NB4 (cell line): ENCODE data around the gene CDK11B.

ENCODE experiments used
- CTCF ChIP-seq: IDR thresholded peaks from one replicate; pipeline ENCODE4 v1.5.1; 2012; ENCODE audit warnings: low read depth, low read length
- MAX ChIP-seq: IDR thresholded peaks from 2 replicates; pipeline ENCODE4 v1.6.1; 2011; ENCODE audit warnings: low read depth, low read length
- MYC ChIP-seq: IDR thresholded peaks from 2 replicates; pipeline ENCODE4 v1.6.1; 2011; ENCODE audit warnings: low read depth, low read length
- POLR2A ChIP-seq: IDR thresholded peaks from 2 replicates; pipeline ENCODE4 v1.6.1; 2011; ENCODE audit warnings: mild to moderate bottlenecking; ENCODE audit not compliant: insufficient read length; ENCODE audit errors: extremely low read depth

GRCh38 chr1:1671365-1672119 lies 12.7 kb upstream of the CDK11B start:
- TF ChIP-seq CTCF, result no peak
- no peak for TF ChIP-seq POLR2A
- TF ChIP-seq MAX, result no peak
- no peak for TF ChIP-seq MYC
